Measurements from ENCODE around the gene C10orf67. TPM values are rescaled to one million over a fixed set of nuclear protein-coding genes. Genes with fewer than 3 reads are reported as not detected.

C10orf67 gene
- total RNA-seq, 1 donor from 2014 or later, result not detected

- no peaks in the 10 kb centered on the region for H3K36me3 Mint-ChIP-seq (ENCODE audit: low read depth)
- H3K4me3 Mint-ChIP-seq, result no peak overlapping the region
- TF ChIP-seq, protein P1, sequence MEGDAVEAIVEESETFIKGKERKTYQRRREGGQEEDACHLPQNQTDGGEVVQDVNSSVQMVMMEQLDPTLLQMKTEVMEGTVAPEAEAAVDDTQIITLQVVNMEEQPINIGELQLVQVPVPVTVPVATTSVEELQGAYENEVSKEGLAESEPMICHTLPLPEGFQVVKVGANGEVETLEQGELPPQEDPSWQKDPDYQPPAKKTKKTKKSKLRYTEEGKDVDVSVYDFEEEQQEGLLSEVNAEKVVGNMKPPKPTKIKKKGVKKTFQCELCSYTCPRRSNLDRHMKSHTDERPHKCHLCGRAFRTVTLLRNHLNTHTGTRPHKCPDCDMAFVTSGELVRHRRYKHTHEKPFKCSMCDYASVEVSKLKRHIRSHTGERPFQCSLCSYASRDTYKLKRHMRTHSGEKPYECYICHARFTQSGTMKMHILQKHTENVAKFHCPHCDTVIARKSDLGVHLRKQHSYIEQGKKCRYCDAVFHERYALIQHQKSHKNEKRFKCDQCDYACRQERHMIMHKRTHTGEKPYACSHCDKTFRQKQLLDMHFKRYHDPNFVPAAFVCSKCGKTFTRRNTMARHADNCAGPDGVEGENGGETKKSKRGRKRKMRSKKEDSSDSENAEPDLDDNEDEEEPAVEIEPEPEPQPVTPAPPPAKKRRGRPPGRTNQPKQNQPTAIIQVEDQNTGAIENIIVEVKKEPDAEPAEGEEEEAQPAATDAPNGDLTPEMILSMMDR (IDR thresholded peaks at IDR 0.05), result no peak
- ATAC-seq (ENCODE audit: low read depth) (no peak), DNase-seq (no peak)
- no peak overlapping the region for H3K27ac Mint-ChIP-seq
- peaks cover 6% of the 10 kb centered on the region for H3K4me1 Mint-ChIP-seq
- intact Hi-C loops (cut with micrococcal nuclease), result no loop called here
- CTCF ChIA-PET, result interaction anchor here (1.2 kb wide), 1 partner anchor 23 kb away, joined by 4 read pairs; no protein-coding TSS in a partner anchor
- H3K9me3 Mint-ChIP-seq, result no peaks in the 10 kb centered on the region
- POLR2A ChIA-PET, result no interaction called here
- peaks cover 2% of the 10 kb centered on the region for H3K27me3 Mint-ChIP-seq
These were observed 7.0 kb downstream of the C10orf67 start for GRCh38 chr10:23337616-23338015.

DNA sequence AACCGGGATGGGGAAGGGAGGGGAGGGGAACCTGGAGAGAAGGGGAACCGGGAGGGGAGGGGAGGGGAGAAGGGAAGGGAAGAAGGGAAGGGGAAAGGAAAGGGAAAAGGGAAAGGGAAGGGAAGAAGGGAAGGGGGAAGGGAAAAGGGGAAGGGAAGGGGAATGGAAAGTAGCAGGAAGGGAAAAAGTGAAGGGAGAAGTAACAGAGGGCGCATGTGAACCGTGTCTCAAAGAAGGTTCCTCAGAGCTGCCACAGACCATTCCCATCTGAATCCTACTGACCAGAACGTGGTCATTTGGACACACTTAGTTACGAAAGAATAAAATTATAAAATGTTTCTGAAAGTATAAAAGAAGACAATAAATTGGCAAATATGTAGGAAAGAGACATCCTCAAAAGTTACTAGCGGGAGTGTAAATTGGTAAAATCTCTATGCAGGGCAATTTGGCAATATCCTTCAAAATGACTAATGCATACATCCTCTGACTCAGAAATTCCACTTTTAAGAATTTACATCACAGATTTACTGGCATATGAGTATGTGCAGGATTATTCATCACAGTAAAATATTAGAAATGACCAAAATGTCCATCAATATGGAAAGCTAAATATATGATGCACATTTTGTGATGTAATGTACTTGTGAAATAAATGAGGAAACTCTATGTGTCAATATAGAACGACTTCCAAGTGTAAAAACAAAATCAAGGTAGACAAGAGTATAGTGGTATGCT lies 12.9 kb downstream of the C10orf67 start:
- TF ChIP-seq, protein P1 (IDR thresholded peaks at IDR 0.05), result no peak
- Mint-ChIP-seq H3K27me3 (peaks cover under 1% of the 10 kb centered on the region), H3K27ac (no peak overlapping the region), H3K36me3 (ENCODE audit: low read depth) (no peaks in the 10 kb centered on the region), H3K9me3 (no peaks in the 10 kb centered on the region), H3K4me1 (no peaks in the 10 kb centered on the region), H3K4me3 (no peak overlapping the region)
- POLR2A ChIA-PET, result no interaction called here
- no peak for DNase-seq
- intact Hi-C loops (cut with micrococcal nuclease), result no loop called here
- ATAC-seq (ENCODE audit: low read depth), result peak; percentile 21
- CTCF ChIA-PET, result interaction anchor here (1.5 kb wide), 1 partner anchor 17 kb away, joined by 4 read pairs; no protein-coding TSS in a partner anchor

DNA sequence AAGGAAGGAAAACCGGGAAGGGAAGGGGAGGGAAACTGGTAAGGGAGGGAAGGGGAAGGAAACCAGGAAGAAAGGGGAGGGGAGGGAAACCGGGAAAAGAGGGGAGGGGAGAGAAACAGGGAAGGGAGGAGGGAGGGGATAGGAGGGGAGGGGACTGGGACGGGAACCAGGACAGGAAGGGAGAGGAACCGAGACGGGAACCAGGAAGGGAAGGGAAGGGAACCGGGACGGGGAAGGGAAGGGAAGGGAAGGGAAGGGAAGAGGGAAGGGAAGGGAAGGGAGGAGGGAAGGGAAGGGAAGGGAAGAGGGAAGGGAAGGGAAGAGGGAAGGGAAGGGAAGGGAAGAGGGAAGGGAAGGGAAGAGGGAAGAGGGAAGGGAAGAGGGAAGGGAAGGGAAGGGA lies 13.6 kb downstream of the C10orf67 start:
- H3K4me1 Mint-ChIP-seq, result no peaks in the 10 kb centered on the region
- peaks cover 5% of the 10 kb centered on the region for H3K27me3 Mint-ChIP-seq
- ChIA-PET POLR2A (no interaction called here), CTCF (no interaction called here)
- no peaks in the 10 kb centered on the region for H3K9me3 Mint-ChIP-seq
- no peak overlapping the region for H3K4me3 Mint-ChIP-seq
- H3K27ac Mint-ChIP-seq, result peak overlapping the region; percentile 38
- no peaks in the 10 kb centered on the region for H3K36me3 Mint-ChIP-seq (ENCODE audit: low read depth)
- TF ChIP-seq, protein P1 (IDR thresholded peaks at IDR 0.05), result no peak
- ATAC-seq (ENCODE audit: low read depth) (no peak), DNase-seq (no peak)
- intact Hi-C loops (cut with micrococcal nuclease), result no loop called here

DNA sequence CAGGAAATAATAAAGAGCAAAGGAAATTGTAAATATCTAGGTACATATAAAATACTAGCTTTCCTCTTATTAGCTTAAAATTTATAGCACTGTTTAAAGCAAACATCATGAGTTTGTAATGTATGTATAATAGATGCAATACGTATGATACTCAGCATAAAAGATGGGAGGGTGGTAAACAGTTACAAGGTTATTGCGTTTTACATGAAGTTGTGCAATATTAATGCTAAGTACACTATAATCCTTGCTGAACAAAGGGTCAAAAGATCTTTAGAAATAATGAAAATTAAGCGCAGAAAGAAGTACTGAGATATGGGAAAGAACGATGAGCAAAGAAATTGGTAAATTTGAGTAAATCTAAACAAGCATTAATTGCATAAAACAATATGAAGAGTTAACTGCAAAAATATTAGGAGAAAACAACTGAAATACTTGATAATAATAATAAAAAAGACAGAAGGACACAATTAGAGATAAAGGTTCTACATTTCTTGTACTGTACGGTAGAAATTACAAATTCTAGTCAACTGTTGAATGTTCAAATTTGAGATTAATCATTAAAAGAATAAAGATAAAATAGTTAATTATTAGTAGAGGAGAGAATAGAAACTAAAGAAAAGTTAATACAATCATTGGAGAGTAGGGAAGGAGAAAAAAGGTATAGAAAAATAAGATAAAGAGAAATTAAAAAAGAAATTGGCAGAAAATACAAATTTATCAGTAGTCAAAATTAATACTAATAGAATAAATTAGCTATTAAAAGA lies 17.9 kb downstream of the C10orf67 start:
- intact Hi-C loops (cut with micrococcal nuclease), result no loop called here
- Mint-ChIP-seq H3K36me3 (ENCODE audit: low read depth) (no peaks in the 10 kb centered on the region), H3K4me3 (no peak overlapping the region), H3K9me3 (no peaks in the 10 kb centered on the region), H3K4me1 (peaks cover 5% of the 10 kb centered on the region), H3K27me3 (peaks cover 6% of the 10 kb centered on the region), H3K27ac (no peak overlapping the region)
- no peak for ATAC-seq (ENCODE audit: low read depth)
- DNase-seq, result no peak
- TF ChIP-seq, protein P1 (IDR thresholded peaks at IDR 0.05), result no peak
- CTCF ChIA-PET, result no interaction called here
- POLR2A ChIA-PET, result no interaction called here

- POLR2A ChIA-PET, result no interaction called here
- TF ChIP-seq, protein P1 (IDR thresholded peaks at IDR 0.05), result no peak
- Mint-ChIP-seq H3K36me3 (ENCODE audit: low read depth) (no peaks in the 10 kb centered on the region), H3K27ac (no peak overlapping the region), H3K27me3 (peaks cover 6% of the 10 kb centered on the region), H3K4me3 (no peak overlapping the region), H3K9me3 (no peaks in the 10 kb centered on the region), H3K4me1 (peaks cover 5% of the 10 kb centered on the region)
- no peak for ATAC-seq (ENCODE audit: low read depth)
- intact Hi-C loops (cut with micrococcal nuclease), result no loop called here
- CTCF ChIA-PET, result interaction anchor here (1.1 kb wide), 1 partner anchor 16 kb away, joined by 3 read pairs; no protein-coding TSS in a partner anchor
- DNase-seq, result no peak
These were observed 19.5 kb downstream of the C10orf67 start for GRCh38 chr10:23325132-23325531.
